Mammary epithelial cell (primary cell): ENCODE data around the gene DESI1.

Source experiments
- EZH2 ChIP-seq: IDR thresholded peaks from 2 replicates; pipeline ENCODE4 v1.6.1; 2012; ENCODE audit warnings: low read length, inconsistent platforms, borderline replicate concordance
- TF ChIP-seq, protein P1 (sequence below), 2 donors: IDR thresholded peaks in 1 of 2; conservative IDR thresholded peaks in 1 of 2; 2 replicates each; pipeline ENCODE4 v1.5.1; 2011 to 2012; ENCODE audit warnings: inconsistent platforms in 2 of 2, low read length in 2 of 2, mild to moderate bottlenecking in 2 of 2, control low read depth in 1 of 2, low read depth in 1 of 2; ENCODE audit not compliant: insufficient read depth in 1 of 2; ENCODE audit errors: extremely low read depth in 1 of 2

DNA sequence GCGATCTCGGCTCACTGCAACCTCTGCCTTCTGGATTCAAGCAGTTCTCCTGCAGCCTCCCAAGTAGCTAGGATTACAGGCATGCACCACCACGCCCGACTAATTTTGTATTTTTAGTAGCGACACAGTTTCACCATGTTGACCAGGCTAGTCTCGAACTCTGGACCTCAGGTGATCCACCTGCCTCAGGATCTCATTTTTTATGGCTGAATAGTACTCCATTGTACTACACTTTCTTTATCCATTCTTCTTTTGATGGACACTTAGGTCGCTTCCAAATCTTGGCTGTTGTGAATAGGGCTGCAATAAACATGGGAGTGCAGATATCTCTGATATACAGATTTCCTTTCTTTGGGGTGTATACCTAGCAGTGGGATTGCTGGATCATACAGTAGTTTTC lies 21.0 kb upstream of the DESI1 start:
- TF ChIP-seq, protein P1, sequence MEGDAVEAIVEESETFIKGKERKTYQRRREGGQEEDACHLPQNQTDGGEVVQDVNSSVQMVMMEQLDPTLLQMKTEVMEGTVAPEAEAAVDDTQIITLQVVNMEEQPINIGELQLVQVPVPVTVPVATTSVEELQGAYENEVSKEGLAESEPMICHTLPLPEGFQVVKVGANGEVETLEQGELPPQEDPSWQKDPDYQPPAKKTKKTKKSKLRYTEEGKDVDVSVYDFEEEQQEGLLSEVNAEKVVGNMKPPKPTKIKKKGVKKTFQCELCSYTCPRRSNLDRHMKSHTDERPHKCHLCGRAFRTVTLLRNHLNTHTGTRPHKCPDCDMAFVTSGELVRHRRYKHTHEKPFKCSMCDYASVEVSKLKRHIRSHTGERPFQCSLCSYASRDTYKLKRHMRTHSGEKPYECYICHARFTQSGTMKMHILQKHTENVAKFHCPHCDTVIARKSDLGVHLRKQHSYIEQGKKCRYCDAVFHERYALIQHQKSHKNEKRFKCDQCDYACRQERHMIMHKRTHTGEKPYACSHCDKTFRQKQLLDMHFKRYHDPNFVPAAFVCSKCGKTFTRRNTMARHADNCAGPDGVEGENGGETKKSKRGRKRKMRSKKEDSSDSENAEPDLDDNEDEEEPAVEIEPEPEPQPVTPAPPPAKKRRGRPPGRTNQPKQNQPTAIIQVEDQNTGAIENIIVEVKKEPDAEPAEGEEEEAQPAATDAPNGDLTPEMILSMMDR (conservative IDR thresholded peaks at IDR 0.05 in 1 of 2, IDR thresholded peaks at IDR 0.05 in 1 of 2; ENCODE audit: extremely low read depth in 1 of 2, insufficient read depth in 1 of 2, low read depth in 1 of 2, low read length in 2 of 2) = no peak
- TF ChIP-seq EZH2 = no peak
